GM23338 (cell line): ENCODE measurements around the gene STX11. TPM values are rescaled to one million over a fixed set of nuclear protein-coding genes. Genes with fewer than 3 reads are reported as not detected.

Experiments used
- ATAC-seq: fragments of 200-7000 bp; cut with Tn5 transposase; 3 replicates; pipeline ENCODE4 v1.9.1; 2020
- DNase-seq: peaks from one replicate; pipeline ENCODE4 v3.0.0-alpha.2; 2015; ENCODE audit warnings: low spot score
- H2AFZ ChIP-seq: fragments of 200-600 bp; sonication (generic); 2 replicates; pipeline ENCODE4 v1.8.0; 2016; ENCODE audit warnings: antibody characterized with exemption, mild to moderate bottlenecking, moderate library complexity
- H3F3A ChIP-seq: fragments of 200-600 bp; sonication (generic); replicated peaks from 2 replicates; pipeline ENCODE4 v1.8.0; 2017; ENCODE audit warnings: antibody characterized with exemption, mixed run types, low read depth
- H3K27ac ChIP-seq: fragments of 200-600 bp; sonication (generic); 2 replicates; pipeline ENCODE4 v1.6.1; 2016; ENCODE audit warnings: low read depth
- H3K27me3 ChIP-seq: fragments of 200-600 bp; sonication (generic); 2 replicates; pipeline ENCODE4 v1.8.0; 2016; ENCODE audit warnings: mild to moderate bottlenecking, mixed run types, moderate library complexity; ENCODE audit not compliant: insufficient read depth
- H3K36me3 ChIP-seq: fragments of 200-600 bp; sonication (generic); 2 replicates; pipeline ENCODE4 v1.8.0; 2016; ENCODE audit warnings: mild to moderate bottlenecking; ENCODE audit not compliant: insufficient read depth
- H3K4me1 ChIP-seq: fragments of 200-600 bp; sonication (generic); 2 replicates; pipeline ENCODE4 v1.8.0; 2016; ENCODE audit warnings: mild to moderate bottlenecking, moderate library complexity; ENCODE audit not compliant: insufficient read depth
- H3K4me2 ChIP-seq: fragments of 200-600 bp; sonication (generic); 2 replicates; pipeline ENCODE4 v1.7.1; 2017; ENCODE audit warnings: mixed run types
- H3K4me3 ChIP-seq: fragments of 200-600 bp; sonication (generic); 2 replicates; pipeline ENCODE4 v1.6.1; 2016; ENCODE audit warnings: mixed run types
- H3K79me2 ChIP-seq: fragments of 200-600 bp; sonication (generic); replicated peaks from 2 replicates; pipeline ENCODE4 v1.8.0; 2017; ENCODE audit warnings: mild to moderate bottlenecking; ENCODE audit not compliant: insufficient read depth
- H3K9me2 ChIP-seq: fragments of 200-600 bp; sonication (generic); 2 replicates; pipeline ENCODE4 v1.8.0; 2017; ENCODE audit not compliant: insufficient read depth
- H4K20me1 ChIP-seq: fragments of 200-600 bp; sonication (generic); replicated peaks from 2 replicates; pipeline ENCODE4 v1.8.0; 2017; ENCODE audit warnings: mild to moderate bottlenecking; ENCODE audit not compliant: insufficient read depth
- H3K27ac Mint-ChIP-seq: 2 replicates; pipeline ENCODE4 v1.8.0; 2020; ENCODE audit warnings: inconsistent platforms, mild to moderate bottlenecking, moderate library complexity, mixed read lengths
- H3K27me3 Mint-ChIP-seq: 3 replicates; pipeline ENCODE4 v1.8.0; 2022; ENCODE audit warnings: low read depth, mild to moderate bottlenecking, moderate library complexity, mixed read lengths, inconsistent platforms; ENCODE audit not compliant: insufficient read depth, poor library complexity
- H3K36me3 Mint-ChIP-seq: 3 replicates; pipeline ENCODE4 v1.8.0; 2021; ENCODE audit warnings: low read depth, mild to moderate bottlenecking, inconsistent platforms, moderate library complexity, mixed read lengths
- H3K4me1 Mint-ChIP-seq: 3 replicates; pipeline ENCODE4 v1.8.0; 2020; ENCODE audit warnings: mild to moderate bottlenecking, inconsistent platforms, mixed read lengths
- H3K4me3 Mint-ChIP-seq: 3 replicates; pipeline ENCODE4 v1.8.0; 2021; ENCODE audit warnings: moderate library complexity, mild to moderate bottlenecking, inconsistent platforms, mixed read lengths
- H3K9me3 Mint-ChIP-seq: 3 replicates; pipeline ENCODE4 v1.8.0; 2020; ENCODE audit warnings: moderate library complexity, mild to moderate bottlenecking, inconsistent platforms, mixed read lengths
- CREB1 ChIP-seq: fragments of 250-450 bp; sonication (Bioruptor Pico); IDR thresholded peaks from 2 replicates; pipeline ENCODE4 v1.5.0; 2020; ENCODE audit warnings: low read depth, mild to moderate bottlenecking, moderate library complexity
- CTCF ChIP-seq, 2 experiments: fragments of 200-600 bp in 1 of 2; sonication (generic) in 1 of 2; conservative IDR thresholded peaks; 2 replicates each; pipeline versions ENCODE4 v1.5.1 to v1.6.1; 2016 to 2017; ENCODE audit warnings: antibody characterized with exemption in 2 of 2, low read depth in 2 of 2, mild to moderate bottlenecking in 2 of 2, moderate library complexity in 1 of 2
- ETS1 ChIP-seq: IDR thresholded peaks from 2 replicates; pipeline ENCODE4 v1.6.1; 2016; ENCODE audit warnings: antibody characterized with exemption
- EZH2 ChIP-seq: fragments of 200-600 bp; sonication (generic); IDR thresholded peaks from one replicate; pipeline ENCODE4 v1.8.0; 2017; ENCODE audit warnings: antibody characterized with exemption, mild to moderate bottlenecking, low read depth; ENCODE audit not compliant: unreplicated experiment
- EZH2phosphoT487 ChIP-seq: fragments of 200-600 bp; sonication (generic); IDR thresholded peaks from one replicate; pipeline ENCODE4 v1.8.1; 2018; ENCODE audit warnings: antibody characterized with exemption; ENCODE audit not compliant: unreplicated experiment
- JUNB ChIP-seq: IDR thresholded peaks from one replicate; pipeline ENCODE4 v1.6.1; 2016; ENCODE audit warnings: antibody characterized with exemption; ENCODE audit not compliant: unreplicated experiment
- NANOG ChIP-seq: IDR thresholded peaks from 2 replicates; pipeline ENCODE4 v1.6.1; 2016; ENCODE audit warnings: antibody characterized with exemption, borderline replicate concordance
- POLR2AphosphoS5 ChIP-seq: IDR thresholded peaks from 2 replicates; pipeline ENCODE4 v1.6.1; 2016; ENCODE audit warnings: antibody characterized with exemption, low read depth
- REST ChIP-seq: IDR thresholded peaks from one replicate; pipeline ENCODE4 v1.6.1; 2018; ENCODE audit warnings: antibody characterized with exemption; ENCODE audit not compliant: unreplicated experiment
- STAT1 ChIP-seq: IDR thresholded peaks from one replicate; pipeline ENCODE4 v1.6.1; 2016; ENCODE audit warnings: antibody characterized with exemption; ENCODE audit not compliant: unreplicated experiment
- ZNF114 ChIP-seq: fragments of 250-450 bp; sonication (Bioruptor Pico); IDR thresholded peaks from 2 replicates; pipeline ENCODE4 v1.5.0; 2020; ENCODE audit warnings: mild to moderate bottlenecking, moderate library complexity
- ZNF331 ChIP-seq: fragments of 250-450 bp; sonication (Bioruptor Pico); IDR thresholded peaks from 2 replicates; pipeline ENCODE4 v1.5.0; 2020; ENCODE audit warnings: low read depth, mild to moderate bottlenecking, moderate library complexity
- ZNF462 ChIP-seq: fragments of 250-450 bp; sonication (Bioruptor Pico); IDR thresholded peaks from 2 replicates; pipeline ENCODE4 v1.5.0; 2020; ENCODE audit warnings: mild to moderate bottlenecking, moderate library complexity
- polyA plus RNA-seq: library from polyadenylated mRNA; unstranded; fragments of >200 nt; fragmentation: Nextera tagmentation; extraction: Ambion mirVana; gene quantifications from 2 replicates; pipeline ENCODE4 v1.2.1, GENCODE V29; 2016
- total RNA-seq: library from RNA; depleted of rRNA; stranded (reverse); fragments of >200 nt; shearing (Covaris generic); gene quantifications from 2 replicates; pipeline ENCODE4 v1.2.3, GENCODE V29; 2014

The STX11 gene
- total and polyA plus RNA-seq, 2 experiments from 2014 or later, result 0.35 to 0.52 TPM

GRCh38 chr6:144143106-144143505 is 7.2 kb upstream of the STX11 start:
- H3K36me3 ChIP-seq, result no peaks in the 10 kb centered on the region
- no peak overlapping the region for H3K27ac ChIP-seq
- H3K27me3 ChIP-seq, result peaks cover 8% of the 10 kb centered on the region
- H3K79me2 ChIP-seq, result no peaks in the 10 kb centered on the region
- no peak overlapping the region for H3K4me2 ChIP-seq
- Mint-ChIP-seq H3K4me1 (no peaks in the 10 kb centered on the region), H3K9me3 (no peaks in the 10 kb centered on the region), H3K36me3 (no peaks in the 10 kb centered on the region), H3K27ac (no peak overlapping the region), H3K27me3 (peaks cover 6% of the 10 kb centered on the region), H3K4me3 (no peak overlapping the region)
- no peak overlapping the region for H2AFZ ChIP-seq
- H3K4me1 ChIP-seq, result no peaks in the 10 kb centered on the region
- DNase-seq, result no peak
- no peaks in the 10 kb centered on the region for H4K20me1 ChIP-seq
- ATAC-seq, result no peak
- TF ChIP-seq ZNF114 (CRISPR knock-in tag) (no peak), JUNB (no peak), CTCF (conservative IDR thresholded peaks at IDR 0.05; ENCODE audit: low read depth in 2 of 2) (no peak), ETS1 (no peak), NANOG (no peak), EZH2phosphoT487 (no peak), EZH2 (no peak), ZNF331 (CRISPR knock-in tag) (no peak), CREB1 (CRISPR knock-in tag) (no peak), STAT1 (no peak), ZNF462 (CRISPR knock-in tag) (no peak), POLR2AphosphoS5 (no peak), REST (no peak)
- H3K4me3 ChIP-seq, result no peak overlapping the region
- H3K9me2 ChIP-seq, result no peaks in the 10 kb centered on the region
- H3F3A ChIP-seq, result no peaks in the 10 kb centered on the region
